HT-29 (cell line): ENCODE data around the gene DDX23. TPM values are rescaled to one million over a fixed set of nuclear protein-coding genes. Genes with fewer than 3 reads are reported as not detected.
A peak's percentile ranks its signal among the peaks of the same experiment; 100 is the strongest.
"Not testable (repeated sequence)": the region's sequence is repeated elsewhere in the genome, so short reads cannot be mapped to it uniquely, and the experiment has no call there.

Experiments used
- DNase-seq: peaks from one replicate; pipeline ENCODE4 v3.0.0-alpha.2; 2015; ENCODE audit warnings: low spot score
- total RNA-seq: library from RNA; depleted of rRNA; stranded (reverse); fragments of >200 nt; shearing (Covaris generic); gene quantifications from 2 replicates; pipeline ENCODE4 v1.2.3, GENCODE V29; 2014

The DDX23 gene
- total RNA-seq, 1 experiment from 2014 or later = 104 TPM

DNA sequence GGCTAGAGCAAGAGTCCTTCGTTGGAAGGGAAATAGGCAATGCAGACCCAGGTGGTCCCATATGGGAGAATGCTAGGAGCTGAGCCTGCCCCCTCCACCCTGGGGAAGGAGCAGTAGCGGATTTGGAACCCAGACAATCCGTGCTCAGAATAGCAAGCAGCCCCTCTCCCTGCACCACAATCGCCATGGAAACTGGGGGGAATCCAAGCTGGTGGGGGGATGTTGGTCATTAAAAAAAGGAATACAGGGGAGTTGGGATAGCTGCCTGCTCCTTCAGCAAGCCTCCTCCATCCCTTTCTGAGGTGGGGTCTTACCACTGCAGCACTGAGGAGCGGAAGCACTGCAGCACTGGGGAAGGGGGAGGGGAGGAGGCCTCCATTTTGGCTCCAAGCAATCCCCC is 10.8 kb upstream of the DDX23 start:
- DNase-seq = no peak

DNA sequence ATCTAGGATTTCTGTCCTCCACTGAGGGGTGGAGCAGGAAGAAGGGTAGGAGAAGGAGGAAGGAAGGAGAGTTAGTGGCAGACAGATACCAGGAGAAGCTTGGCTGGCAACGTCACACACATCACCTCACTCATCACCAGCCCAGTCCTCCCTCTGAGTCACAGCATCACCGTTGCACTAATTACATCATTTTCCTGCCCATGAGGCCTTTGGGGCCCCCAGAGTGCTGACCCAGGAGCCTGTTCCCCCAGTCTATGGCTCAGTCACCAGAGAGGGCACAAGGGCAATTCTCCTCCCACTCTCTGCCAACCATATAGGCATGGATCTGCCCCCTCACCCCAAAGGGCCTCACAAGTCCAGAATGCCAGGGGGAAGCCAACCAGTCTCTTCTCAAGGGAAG is 9.1 kb upstream of the DDX23 start:
- peak; percentile 17 for DNase-seq

DNA sequence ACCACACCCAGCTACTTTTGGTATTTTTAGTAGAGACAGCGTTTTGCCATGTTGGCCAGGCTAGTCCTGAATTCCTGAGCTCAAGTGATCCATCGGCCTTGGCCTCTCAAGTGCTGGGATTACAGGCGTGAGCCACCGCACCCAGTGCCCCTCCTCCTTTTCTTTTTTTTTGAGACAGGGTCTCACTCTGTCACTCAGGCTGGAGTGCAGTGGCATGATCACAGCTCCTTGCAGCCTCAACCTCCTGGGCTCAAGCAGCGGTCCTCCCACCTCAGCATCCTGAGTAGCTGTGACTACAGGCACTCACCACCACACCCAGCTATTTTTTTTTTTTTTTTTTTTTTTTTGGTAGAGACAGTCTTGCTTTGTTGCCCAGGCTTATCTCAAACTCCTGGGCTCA is 8.3 kb upstream of the DDX23 start:
- not testable (repeated sequence) for DNase-seq

DNA sequence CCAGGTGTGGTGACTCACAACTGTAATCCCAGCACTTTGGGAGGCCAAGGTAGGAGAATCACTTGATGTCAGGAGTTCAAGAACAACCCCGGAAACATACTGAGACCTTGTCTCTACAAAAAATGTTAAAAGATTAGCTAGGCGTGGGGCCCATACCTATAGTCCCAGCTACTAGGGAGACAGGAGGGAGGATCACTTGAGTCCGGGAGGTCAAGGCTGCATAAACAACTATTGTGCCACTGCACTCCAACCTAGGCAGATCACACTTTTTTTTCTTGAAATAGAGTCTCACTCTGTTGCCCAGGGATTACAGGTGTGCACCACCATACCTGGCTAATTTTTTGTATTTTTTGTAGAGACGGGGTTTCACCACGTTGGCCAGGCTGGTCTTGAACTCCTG is 7.6 kb upstream of the DDX23 start:
- no peak for DNase-seq

DNA sequence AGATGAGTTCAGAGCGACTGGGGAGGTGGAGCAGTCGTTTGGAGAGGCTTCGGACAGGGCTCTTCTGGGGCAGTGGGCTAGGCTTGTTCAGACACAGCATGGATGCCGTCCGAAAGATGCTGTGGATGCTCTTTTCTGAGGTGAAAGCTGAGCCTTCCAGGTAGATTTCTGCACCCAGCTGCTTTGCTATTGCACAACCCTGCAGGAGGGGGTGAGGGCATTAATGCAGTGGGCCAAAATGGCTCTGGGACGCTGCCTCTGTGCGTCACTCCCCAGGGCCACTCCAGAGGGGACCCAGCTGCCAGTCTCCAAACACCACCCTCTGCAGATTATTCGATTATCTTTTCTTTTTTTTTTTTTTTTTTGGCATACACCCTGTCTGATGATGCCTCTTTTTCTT is 6.1 kb upstream of the DDX23 start:
- DNase-seq = no peak

DNA sequence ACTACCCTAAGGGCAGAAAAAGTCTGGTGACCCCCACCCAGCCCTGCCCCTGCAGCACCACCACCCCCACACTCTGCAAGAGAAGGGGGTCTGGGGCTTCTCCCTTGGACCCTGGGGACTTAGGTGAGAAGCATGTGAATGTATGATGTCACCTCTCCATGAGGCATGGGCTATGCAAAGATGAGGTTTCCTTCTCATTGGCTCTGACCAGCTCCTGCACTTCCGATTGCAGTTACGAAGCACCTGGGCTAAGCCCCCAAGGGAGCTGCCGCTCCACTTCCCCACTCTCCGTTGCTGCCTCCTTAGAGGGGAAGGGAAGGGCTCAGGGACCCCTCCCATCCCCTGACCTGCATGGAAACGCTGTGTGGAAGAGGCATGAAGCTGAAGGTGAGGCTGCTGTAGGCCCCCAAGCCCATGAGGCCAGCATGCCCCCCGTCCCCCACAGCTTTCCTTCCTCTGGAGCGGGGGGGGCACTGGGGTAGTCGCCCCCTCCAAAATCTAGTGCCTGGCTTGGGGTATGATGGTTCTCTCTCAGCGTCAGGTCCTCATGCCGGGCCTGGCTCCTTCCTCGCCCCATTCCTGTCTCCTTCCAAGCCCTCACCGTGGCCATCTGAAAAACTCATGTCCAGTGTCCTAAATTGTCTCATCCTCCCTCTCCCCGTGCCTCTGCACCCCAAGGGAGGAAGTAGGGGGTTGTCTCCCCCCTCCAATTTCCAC is 5.5 kb upstream of the DDX23 start:
- DNase-seq = no peak

DNA sequence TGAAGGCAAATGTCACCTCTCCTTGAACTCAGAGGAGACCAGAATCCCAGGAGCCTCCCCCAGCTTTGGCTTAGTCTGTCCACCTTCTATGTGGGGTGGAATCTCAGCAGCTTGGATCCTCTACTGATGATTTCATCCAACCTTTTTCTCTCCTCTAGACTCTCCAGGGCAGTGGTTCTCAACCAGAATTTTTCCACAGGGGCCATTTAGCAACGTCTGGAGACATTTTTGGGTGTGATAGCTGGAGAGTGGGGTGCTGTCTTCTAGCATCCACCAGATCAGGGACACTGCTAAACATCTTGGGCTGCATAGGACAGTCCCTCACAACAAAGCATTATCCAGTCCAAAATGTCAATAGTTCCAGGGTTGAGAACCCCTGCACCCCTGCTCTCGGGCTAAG is 4.4 kb upstream of the DDX23 start:
- DNase-seq = no peak

DNA sequence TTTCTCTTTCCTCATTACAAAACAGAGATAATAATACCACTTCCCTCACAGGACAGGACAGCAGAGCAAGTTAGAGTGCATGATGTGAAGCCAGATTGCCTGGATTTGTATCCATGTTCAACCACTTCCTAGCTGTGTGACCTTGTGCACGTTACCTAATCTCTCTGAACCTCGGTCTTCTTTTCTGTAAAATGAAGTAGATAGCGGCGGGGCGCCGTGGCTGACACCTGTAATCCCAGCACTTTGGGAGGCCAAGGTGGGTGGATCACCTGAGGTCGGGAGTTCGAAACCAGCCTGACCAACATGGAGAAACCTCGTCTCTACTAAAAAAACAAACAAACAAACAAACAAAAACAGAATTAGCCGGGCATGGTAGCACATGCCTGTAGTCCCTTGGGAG is 3.0 kb upstream of the DDX23 start:
- not testable (repeated sequence) for DNase-seq

DNA sequence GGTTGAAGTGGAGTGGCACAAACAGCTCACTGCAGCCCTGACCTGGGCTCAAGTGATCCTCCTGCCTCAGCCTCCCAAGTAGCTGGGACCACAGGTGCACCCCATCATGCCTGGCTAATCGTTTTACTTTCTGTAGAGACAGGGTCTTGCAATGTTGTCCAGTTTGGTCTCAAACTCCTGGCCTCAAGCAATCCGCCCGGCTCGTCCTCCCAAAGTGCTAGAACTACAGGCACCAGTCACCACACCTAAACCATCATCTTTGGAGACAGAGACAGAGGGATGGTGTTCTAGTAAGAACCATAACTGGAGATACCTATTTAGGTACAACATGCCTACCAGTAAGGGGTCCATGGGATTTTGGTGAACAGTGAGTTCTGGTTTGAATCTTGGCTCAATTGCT is 2.5 kb upstream of the DDX23 start:
- no peak for DNase-seq

DNA sequence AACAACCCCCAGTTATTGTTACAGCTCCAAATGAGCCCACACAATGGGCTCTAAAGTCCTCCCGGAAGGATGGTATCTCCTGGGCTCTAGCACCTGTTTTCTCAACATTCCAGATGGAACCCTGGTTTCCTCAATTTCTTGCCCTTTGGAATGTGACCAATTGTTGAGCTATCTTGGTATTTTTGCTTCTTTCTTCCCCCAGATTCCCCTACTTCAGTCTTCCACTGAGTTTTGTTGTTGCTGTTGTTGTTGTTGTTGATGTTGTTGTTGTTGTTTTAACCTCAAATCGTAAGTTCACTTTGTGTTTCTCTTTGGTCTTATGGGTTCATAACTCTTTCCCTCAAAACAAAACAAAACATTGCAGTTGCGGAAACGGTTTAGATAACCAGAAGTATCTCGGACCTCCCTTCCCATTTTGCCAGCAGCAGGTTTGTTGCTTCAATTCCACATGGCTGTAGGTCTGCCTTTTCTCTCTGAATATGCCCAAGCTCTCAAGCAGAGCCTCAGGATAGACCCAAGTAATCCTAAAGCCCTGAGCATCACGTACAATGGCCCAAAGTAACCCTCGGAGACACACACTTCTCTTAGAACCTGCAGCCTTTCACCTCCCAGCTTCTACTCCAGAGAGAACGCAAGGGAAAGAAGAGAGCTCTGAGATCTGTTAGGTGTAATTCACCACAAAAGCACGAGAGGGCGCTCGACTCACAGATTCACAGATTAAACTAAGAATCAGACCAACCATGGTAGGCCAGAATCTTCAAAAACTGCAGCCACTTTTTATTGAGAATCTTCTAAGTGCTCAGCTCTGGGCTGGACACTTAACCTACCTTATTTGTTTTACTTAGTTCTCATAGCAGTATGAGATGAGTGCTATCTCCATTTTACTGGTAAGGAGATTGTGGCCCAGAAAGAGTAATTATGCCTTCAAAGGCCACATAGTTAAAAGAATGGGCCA is 1.0 kb upstream of the DDX23 start:
- peak; percentile 99 for DNase-seq

DNA sequence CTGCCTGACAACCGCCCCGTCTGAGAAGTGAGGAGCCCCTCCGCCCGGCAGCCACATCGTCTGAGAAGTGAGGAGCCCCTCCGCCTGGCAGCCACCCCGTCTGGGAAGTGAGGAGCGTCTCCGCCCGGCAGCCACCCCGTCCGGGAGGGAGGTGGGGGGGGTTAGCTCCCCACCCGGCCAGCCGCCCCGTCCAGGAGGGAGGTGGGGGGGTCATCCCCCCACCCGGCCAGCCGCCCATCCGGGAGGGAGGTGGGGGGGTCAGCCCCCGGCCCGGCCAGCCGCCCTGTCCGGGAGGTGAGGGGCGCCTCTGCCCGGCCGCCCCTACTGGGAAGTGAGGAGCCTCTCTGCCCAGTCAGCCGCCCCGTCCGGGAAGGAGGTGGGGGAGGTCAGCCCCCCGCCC is 9.9 kb downstream of the DDX23 start:
- not testable (repeated sequence) for DNase-seq

DNA sequence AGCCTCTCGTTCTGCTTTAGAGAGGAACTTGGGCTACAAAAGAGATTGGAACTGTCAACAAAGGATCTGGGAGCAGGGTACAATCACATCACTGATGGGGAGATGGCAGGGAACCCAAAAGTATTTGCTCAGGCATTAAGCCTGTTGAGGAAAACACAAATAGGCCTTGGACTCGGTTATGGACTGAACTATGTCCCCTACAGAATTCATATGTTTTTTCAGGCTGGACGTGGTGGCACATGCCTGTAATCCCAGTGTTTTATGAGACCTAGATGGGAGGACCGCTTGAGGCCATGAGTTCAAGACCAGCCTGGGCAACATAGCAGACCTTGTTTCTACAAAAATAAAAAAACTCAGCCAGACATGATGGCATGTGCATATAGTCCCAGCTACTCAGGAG is 13.9 kb downstream of the DDX23 start:
- no peak for DNase-seq

DNA sequence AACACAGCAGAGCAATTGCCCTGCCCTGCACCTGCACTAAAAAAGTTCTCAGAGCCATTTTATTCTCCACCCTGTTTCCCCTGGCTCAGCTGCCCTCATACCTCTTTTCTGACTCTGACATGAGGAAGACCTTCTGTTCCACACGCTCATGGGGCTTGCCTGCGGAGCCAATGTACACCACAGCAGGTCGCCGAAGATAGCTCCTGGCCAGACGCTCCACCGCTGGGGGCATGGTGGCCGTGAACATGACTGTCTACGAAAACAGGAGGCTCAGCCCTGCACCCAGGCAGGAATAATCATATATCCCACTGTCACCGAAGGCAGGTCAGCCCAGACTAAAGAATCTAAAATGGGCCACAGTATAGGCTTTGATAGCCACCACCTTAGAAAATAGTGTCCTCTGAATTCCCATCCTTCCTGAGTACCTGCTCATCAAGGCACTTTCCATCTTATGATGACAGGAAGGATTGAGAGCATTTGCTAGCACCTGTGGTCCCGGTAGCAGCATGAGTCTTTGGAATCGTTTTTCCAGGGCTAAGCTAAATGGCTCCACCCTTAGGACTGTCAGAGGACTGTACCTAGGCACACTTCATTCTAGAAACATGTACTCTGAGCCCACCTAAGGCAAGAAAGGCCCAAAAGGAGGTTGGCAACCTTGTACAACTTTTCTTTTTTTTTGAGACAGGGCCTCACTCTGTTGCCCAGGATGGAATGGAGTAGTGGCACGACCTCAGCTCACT is 19.5 kb downstream of the DDX23 start:
- no peak for DNase-seq

DNA sequence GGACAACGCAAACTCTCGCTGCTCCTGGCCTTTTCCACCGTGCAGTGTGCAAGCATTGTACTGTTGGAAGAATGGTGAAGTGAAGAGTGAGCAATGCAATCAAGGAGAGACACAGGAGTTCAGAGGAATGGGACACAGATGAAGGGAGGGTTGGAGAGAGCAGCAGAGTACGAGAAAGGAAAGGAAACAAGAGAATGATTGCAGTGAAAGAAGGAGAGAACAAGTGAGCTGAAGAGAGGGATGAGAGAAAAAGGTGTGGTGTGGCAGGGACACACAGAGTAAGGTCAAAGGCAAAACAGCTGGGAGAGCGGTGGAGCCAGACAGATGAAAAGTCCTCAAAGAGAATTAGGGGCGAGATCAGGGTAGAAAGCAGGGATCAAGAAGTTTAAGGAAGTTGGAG is 20.7 kb downstream of the DDX23 start:
- no peak for DNase-seq

DNA sequence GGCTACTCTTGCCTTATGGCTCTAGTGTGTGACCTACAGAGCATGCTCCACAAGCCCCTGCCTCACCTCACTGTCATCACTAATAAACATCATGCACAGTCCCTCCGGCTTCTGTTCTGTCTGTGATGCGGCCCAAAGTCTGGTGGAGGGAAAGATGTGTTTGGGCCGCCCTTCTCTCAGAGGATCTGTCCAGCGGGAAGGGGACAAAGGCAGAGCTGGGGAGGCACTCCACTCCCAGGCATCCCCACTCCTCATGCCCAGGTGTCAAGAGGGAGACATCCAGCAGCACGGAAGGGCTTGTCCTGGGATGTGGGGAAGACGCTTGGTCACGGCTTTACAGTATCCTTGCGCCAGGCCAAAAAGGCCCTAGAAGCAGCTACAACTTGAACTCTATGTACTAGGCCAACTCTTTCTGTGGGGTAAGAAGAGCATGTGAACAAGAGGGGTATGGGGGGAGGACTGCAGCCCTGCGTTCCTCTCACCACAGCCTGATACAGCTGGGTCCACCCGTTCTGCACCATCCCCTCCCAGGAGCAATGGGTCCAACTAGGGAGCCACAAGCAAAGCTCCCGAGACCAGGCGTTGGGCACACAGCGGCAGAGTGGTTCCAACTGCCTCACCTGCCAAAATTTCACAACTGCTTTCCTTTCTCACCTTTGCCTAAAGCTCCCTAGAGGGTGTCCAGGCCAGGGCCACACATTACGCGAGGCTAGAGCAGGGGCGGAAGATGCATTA is 23.0 kb downstream of the DDX23 start:
- no peak for DNase-seq

DNA sequence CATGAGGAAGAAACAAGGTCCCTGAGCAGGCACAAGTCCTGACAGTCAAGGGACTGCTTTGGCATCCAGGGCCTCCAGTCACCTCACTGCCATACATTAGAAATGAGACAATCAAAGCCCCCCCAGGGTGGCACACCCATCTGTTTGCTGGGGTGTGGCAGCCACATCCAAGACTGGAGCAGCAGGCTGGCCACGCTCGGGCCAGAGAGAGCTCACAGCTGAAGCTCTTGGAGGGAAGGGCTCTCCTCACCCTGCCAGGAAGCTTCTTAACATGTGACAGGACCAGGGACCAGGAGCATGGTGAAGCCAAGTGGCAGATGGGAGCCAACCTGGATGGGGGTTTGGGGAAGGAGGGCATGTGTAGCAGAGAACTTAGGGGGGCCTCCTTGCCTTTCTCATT is 23.7 kb downstream of the DDX23 start:
- DNase-seq = no peak

DNA sequence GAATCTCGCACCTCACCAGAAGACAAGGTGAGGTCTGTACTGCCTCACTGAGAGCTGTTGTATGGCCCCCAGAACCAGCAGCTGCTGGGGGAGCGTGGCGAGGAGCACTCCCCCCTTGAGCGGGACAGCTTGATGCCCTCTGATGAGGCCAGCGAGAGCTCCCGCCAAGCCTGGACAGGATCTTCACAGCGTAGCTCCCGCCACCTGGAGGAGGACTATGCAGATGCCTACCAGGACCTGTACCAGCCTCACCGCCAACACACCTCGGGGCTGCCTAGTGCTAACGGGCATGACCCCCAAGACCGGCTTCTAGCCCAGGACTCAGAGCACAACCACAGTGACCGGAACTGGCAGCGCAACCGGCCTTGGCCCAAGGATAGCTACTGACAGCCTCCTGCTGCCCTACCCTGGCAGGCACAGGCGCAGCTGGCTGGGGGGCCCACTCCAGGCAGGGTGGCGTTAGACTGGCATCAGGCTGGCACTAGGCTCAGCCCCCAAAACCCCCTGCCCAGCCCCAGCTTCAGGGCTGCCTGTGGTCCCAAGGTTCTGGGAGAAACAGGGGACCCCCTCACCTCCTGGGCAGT is 24.4 kb downstream of the DDX23 start:
- no peak for DNase-seq

DNA sequence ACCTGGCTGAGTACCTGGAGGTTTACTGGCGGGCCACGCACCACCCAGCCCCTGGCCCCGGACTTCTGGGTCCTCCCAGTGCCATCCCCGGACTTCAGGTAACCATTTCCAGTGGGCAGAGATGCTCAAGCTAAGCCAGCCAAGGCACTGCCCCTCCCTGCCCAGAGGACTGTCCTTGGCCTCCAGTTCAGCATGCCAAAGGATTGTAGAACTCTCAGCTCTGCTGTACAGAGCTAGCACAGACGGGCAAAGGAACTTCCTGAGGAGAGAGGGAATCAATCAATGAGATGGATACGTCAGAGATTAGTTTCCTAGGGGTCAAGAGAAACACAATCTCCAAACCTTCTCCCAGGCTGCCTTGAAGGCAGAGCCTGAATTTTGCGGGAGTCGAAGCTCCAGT is 24.9 kb downstream of the DDX23 start:
- no peak for DNase-seq

DNA sequence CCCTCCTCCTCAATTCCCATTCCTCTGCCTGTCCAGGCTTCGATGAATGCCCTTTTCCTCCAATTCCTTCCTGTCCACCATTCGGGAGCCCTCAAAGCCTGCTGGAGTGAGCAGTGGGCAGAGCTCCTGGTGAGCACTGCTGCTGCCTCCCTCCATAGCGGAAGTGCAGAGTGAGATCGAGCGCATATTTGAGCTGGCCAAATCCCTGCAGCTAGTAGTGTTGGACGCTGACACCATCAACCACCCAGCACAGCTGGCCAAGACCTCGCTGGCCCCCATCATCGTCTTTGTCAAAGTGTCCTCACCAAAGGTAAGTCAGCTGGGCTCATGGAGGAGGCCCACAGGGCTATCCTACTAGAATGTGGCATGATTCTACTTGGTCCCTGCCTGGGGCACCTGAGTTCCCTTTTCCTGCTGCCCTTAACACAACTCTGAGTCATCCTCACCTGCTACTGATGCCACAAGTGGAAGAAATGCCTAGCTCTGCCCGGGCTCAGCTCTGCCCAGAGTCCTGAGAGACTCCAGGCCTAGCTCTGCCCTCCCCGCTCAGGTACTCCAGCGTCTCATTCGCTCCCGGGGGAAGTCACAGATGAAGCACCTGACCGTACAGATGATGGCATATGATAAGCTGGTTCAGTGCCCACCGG is 25.6 kb downstream of the DDX23 start:
- DNase-seq = peak; percentile 38

DNA sequence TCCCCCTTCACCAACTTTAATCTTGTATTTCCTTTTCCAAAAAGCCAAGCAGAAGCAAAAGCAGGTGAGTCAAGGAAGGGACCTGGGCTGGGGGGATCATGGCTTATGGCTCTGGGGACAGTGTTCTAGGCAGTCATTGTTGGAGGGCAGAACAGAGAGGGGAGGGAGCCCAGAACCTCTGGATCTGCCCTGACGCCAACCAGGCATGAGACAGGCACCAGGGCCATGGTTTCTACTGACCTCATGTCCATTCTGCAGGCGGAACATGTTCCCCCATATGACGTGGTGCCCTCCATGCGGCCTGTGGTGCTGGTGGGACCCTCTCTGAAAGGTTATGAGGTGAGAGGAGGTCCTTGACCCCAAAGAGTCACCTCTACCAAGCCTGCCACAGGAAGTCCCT is 27.1 kb downstream of the DDX23 start:
- no peak for DNase-seq

DNA sequence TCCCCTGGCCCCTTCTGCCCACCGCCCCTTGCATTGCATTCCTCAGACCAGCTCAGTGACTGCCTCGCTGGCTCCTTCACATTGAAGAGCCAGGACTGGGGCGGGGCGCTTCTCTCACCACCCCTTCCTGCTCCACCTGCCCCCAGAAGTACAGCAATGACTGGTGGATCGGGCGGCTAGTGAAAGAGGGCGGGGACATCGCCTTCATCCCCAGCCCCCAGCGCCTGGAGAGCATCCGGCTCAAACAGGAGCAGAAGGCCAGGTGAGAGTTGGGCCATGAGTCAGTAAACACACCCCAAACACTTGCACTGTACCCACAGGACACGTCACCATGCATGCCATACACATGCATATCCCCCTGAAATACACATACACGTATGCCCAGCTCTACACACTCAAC is 27.9 kb downstream of the DDX23 start:
- peak; percentile 83 for DNase-seq
